Progenitor cell of endocrine pancreas (in vitro differentiated cells): ENCODE measurements around the gene OR2H2. TPM values are rescaled to one million over a fixed set of nuclear protein-coding genes. Genes with fewer than 3 reads are reported as not detected.

ENCODE experiments used
- DNase-seq: peaks from one replicate; pipeline ENCODE4 v3.0.0; 2021; ENCODE audit warnings: low spot score; ENCODE audit not compliant: unreplicated experiment
- H3K27ac Mint-ChIP-seq: 2 replicates; pipeline ENCODE4 v1.8.0; 2021; ENCODE audit warnings: mild to moderate bottlenecking, moderate library complexity, mixed read lengths
- H3K27me3 Mint-ChIP-seq: 2 replicates; pipeline ENCODE4 v1.8.0; 2021; ENCODE audit warnings: mixed read lengths
- H3K36me3 Mint-ChIP-seq: 2 replicates; pipeline ENCODE4 v1.8.0; 2022; ENCODE audit warnings: mixed read lengths; ENCODE audit not compliant: insufficient read depth
- H3K4me1 Mint-ChIP-seq: 2 replicates; pipeline ENCODE4 v1.8.0; 2021; ENCODE audit warnings: low read depth, mixed read lengths
- H3K4me3 Mint-ChIP-seq: 2 replicates; pipeline ENCODE4 v1.8.0; 2021; ENCODE audit warnings: low read depth, mild to moderate bottlenecking, moderate library complexity, mixed read lengths
- H3K9me3 Mint-ChIP-seq: 2 replicates; pipeline ENCODE4 v1.8.0; 2021; ENCODE audit warnings: low read depth, mixed read lengths
- CTCF ChIP-seq: fragments of 200-600 bp; sonication (generic); IDR thresholded peaks from one replicate; pipeline ENCODE4 v1.5.0; 2021; ENCODE audit warnings: antibody characterized with exemption, mild to moderate bottlenecking; ENCODE audit not compliant: unreplicated experiment
- total RNA-seq: library from RNA; stranded (reverse); gene quantifications from 2 replicates; pipeline ENCODE4 v1.2.1, GENCODE V29; 2021

Gene OR2H2
- total RNA-seq, 1 donor from 2014 or later: not detected

GRCh38 chr6:29625337-29625930 lies 40.5 kb downstream of the OR2H2 start:
- peaks cover 21% of the 10 kb centered on the region for H3K4me1 Mint-ChIP-seq
- no peak for DNase-seq
- peaks cover 25% of the 10 kb centered on the region for H3K36me3 Mint-ChIP-seq
- H3K27me3 Mint-ChIP-seq: peaks cover 32% of the 10 kb centered on the region
- no peak overlapping the region for H3K27ac Mint-ChIP-seq
- no peaks in the 10 kb centered on the region for H3K9me3 Mint-ChIP-seq
- no peak overlapping the region for H3K4me3 Mint-ChIP-seq
- TF ChIP-seq CTCF: no peak

- no peak overlapping the region for H3K27ac Mint-ChIP-seq
- DNase-seq: no peak
Observed at GRCh38 chr6:29626948-29627754, 42.2 kb downstream of the OR2H2 start.

GRCh38 chr6:29627755-29628418 lies 43.0 kb downstream of the OR2H2 start:
- H3K36me3 Mint-ChIP-seq: peaks cover 13% of the 10 kb centered on the region
- peaks cover 31% of the 10 kb centered on the region for H3K4me1 Mint-ChIP-seq
- DNase-seq: peak; percentile 17
- peaks cover 49% of the 10 kb centered on the region for H3K27me3 Mint-ChIP-seq
- no peak for TF ChIP-seq CTCF
- no peaks in the 10 kb centered on the region for H3K9me3 Mint-ChIP-seq
- peak overlapping the region; percentile 74 for H3K4me3 Mint-ChIP-seq
- peak overlapping the region; percentile 79 for H3K27ac Mint-ChIP-seq

More at GRCh38 chr6:29626948-29627754, 42.2 kb downstream of the OR2H2 start:
- peaks cover 49% of the 10 kb centered on the region for H3K27me3 Mint-ChIP-seq
- no peaks in the 10 kb centered on the region for H3K9me3 Mint-ChIP-seq
- H3K4me1 Mint-ChIP-seq: peaks cover 31% of the 10 kb centered on the region
- TF ChIP-seq CTCF: no peak
- H3K36me3 Mint-ChIP-seq: peaks cover 15% of the 10 kb centered on the region
- peak overlapping the region; percentile 67 for H3K4me3 Mint-ChIP-seq

GRCh38 chr6:29628419-29629281 lies 43.7 kb downstream of the OR2H2 start:
- Mint-ChIP-seq H3K4me3 (peak overlapping the region; percentile 74), H3K27me3 (peaks cover 49% of the 10 kb centered on the region), H3K4me1 (peaks cover 35% of the 10 kb centered on the region), H3K27ac (peak overlapping the region; percentile 79), H3K9me3 (no peaks in the 10 kb centered on the region), H3K36me3 (peaks cover 10% of the 10 kb centered on the region)
- peak; percentile 79 for TF ChIP-seq CTCF
- peak; percentile 71 for DNase-seq

- TF ChIP-seq CTCF: no peak
- H3K27me3 Mint-ChIP-seq: peaks cover 49% of the 10 kb centered on the region
- H3K4me3 Mint-ChIP-seq: no peak overlapping the region
- peaks cover 6% of the 10 kb centered on the region for H3K36me3 Mint-ChIP-seq
- H3K9me3 Mint-ChIP-seq: no peaks in the 10 kb centered on the region
- peaks cover 32% of the 10 kb centered on the region for H3K4me1 Mint-ChIP-seq
- H3K27ac Mint-ChIP-seq: no peak overlapping the region
- DNase-seq: no peak
Observed at GRCh38 chr6:29629571-29629970, 44.6 kb downstream of the OR2H2 start.
